GM23248 (cell line): ENCODE data around the gene ROM1. TPM values are rescaled to one million over a fixed set of nuclear protein-coding genes. Genes with fewer than 3 reads are reported as not detected.

Experiments
- DNase-seq: peaks from one replicate; pipeline ENCODE4 v3.0.0-alpha.2; 2015
- H2AFZ ChIP-seq: fragments of 200-600 bp; sonication (generic); 2 replicates; pipeline ENCODE4 v1.6.1; 2016; ENCODE audit warnings: antibody characterized with exemption
- H3F3A ChIP-seq: fragments of 200-600 bp; sonication (generic); 2 replicates; pipeline ENCODE4 v1.6.1; 2016; ENCODE audit warnings: mild to moderate bottlenecking, antibody characterized with exemption, mixed run types; ENCODE audit not compliant: insufficient read depth
- H3K27ac ChIP-seq: fragments of 200-600 bp; sonication (generic); 2 replicates; pipeline ENCODE4 v1.5.1; 2016; ENCODE audit warnings: mild to moderate bottlenecking
- H3K27me3 ChIP-seq: fragments of 200-600 bp; sonication (generic); replicated peaks from 2 replicates; pipeline ENCODE4 v1.6.1; 2016; ENCODE audit warnings: mild to moderate bottlenecking; ENCODE audit not compliant: insufficient read depth
- H3K36me3 ChIP-seq: fragments of 200-600 bp; sonication (generic); 2 replicates; pipeline ENCODE4 v1.6.1; 2016; ENCODE audit warnings: low read depth, mild to moderate bottlenecking
- H3K4me1 ChIP-seq: fragments of 200-600 bp; sonication (generic); 2 replicates; pipeline ENCODE4 v1.6.1; 2016; ENCODE audit warnings: mild to moderate bottlenecking; ENCODE audit not compliant: insufficient read depth
- H3K4me2 ChIP-seq: fragments of 200-600 bp; sonication (generic); one replicate; pipeline ENCODE4 v1.6.1; 2016; ENCODE audit warnings: mild to moderate bottlenecking; ENCODE audit not compliant: unreplicated experiment
- H3K4me3 ChIP-seq: fragments of 200-600 bp; sonication (generic); 2 replicates; pipeline ENCODE4 v1.5.1; 2016; ENCODE audit warnings: mild to moderate bottlenecking
- H3K79me2 ChIP-seq: fragments of 200-600 bp; sonication (generic); 2 replicates; pipeline ENCODE4 v1.6.1; 2016; ENCODE audit warnings: mild to moderate bottlenecking; ENCODE audit not compliant: insufficient read depth
- H3K9ac ChIP-seq: fragments of 200-600 bp; sonication (generic); 2 replicates; pipeline ENCODE4 v1.6.1; 2016; ENCODE audit warnings: mild to moderate bottlenecking
- H3K9me2 ChIP-seq: fragments of 200-600 bp; sonication (generic); 2 replicates; pipeline ENCODE4 v1.6.1; 2016; ENCODE audit warnings: mixed run types, mild to moderate bottlenecking, moderate library complexity; ENCODE audit not compliant: insufficient read depth
- H3K9me3 ChIP-seq: fragments of 200-600 bp; sonication (generic); one replicate; pipeline ENCODE4 v1.6.1; 2017; ENCODE audit warnings: low read depth
- H4K20me1 ChIP-seq: fragments of 200-600 bp; sonication (generic); 2 replicates; pipeline ENCODE4 v1.6.0; 2016; ENCODE audit not compliant: insufficient read depth
- EZH2 ChIP-seq: fragments of 200-600 bp; sonication (generic); IDR thresholded peaks from 2 replicates; pipeline ENCODE4 v1.6.1; 2018; ENCODE audit warnings: antibody characterized with exemption, mild to moderate bottlenecking; ENCODE audit not compliant: insufficient read depth, poor library complexity, severe bottlenecking
- EZH2phosphoT487 ChIP-seq: fragments of 200-600 bp; sonication (generic); IDR thresholded peaks from 2 replicates; pipeline ENCODE4 v1.6.1; 2018; ENCODE audit warnings: antibody characterized with exemption, moderate library complexity, mild to moderate bottlenecking, low read depth; ENCODE audit not compliant: insufficient read depth
- WGBS, 2 experiments: methylation state at CpG; one replicate each; pipeline ENCODE4 v1.1.6; 2015 to 2017; ENCODE audit warnings: low lambda C conversion rate in 2 of 2, low coverage in 1 of 2; ENCODE audit errors: missing lambda C conversion rate in 2 of 2; 5-methylcytosine and 5-hydroxymethylcytosine counted together
- in situ Hi-C: fragments of 300-500 bp; cut with MboI; formaldehyde crosslinking; loops from 2 replicates; pipeline ENCODE4 v1.15.0; 2020
- polyA plus RNA-seq: library from polyadenylated mRNA; unstranded; fragments of >200 nt; fragmentation: Nextera tagmentation; extraction: Ambion mirVana; gene quantifications from 2 replicates; pipeline ENCODE4 v1.2.1, GENCODE V29; 2016
- total RNA-seq: library from RNA; depleted of rRNA; stranded (reverse); fragments of >200 nt; shearing (Covaris generic); gene quantifications from 2 replicates; pipeline ENCODE4 v1.2.3, GENCODE V29; 2014

The ROM1 gene
- total and polyA plus RNA-seq, 2 experiments from 2014 or later, result 5.4 to 6.5 TPM

- H3K36me3 ChIP-seq, result peaks cover 4% of the 10 kb centered on the region; the same call in 1 of the 2 replicates
- H3F3A ChIP-seq, result peaks cover 10% of the 10 kb centered on the region
- no peak for DNase-seq
- no peak for TF ChIP-seq EZH2
- no peak for TF ChIP-seq EZH2phosphoT487
- H2AFZ ChIP-seq, result no peak overlapping the region
- no peaks in the 10 kb centered on the region for H4K20me1 ChIP-seq
- no peak overlapping the region for H3K27ac ChIP-seq
- H3K9me2 ChIP-seq, result no peaks in the 10 kb centered on the region
- H3K4me3 ChIP-seq, result no peak overlapping the region
- H3K4me1 ChIP-seq, result peaks cover under 1% of the 10 kb centered on the region; the same call in 1 of the 2 replicates
- H3K9ac ChIP-seq, result no peak overlapping the region
- in situ Hi-C loops, result no loop called here
- H3K9me3 ChIP-seq, result no peaks in the 10 kb centered on the region
- no peak overlapping the region for H3K4me2 ChIP-seq
- H3K27me3 ChIP-seq, result no peaks in the 10 kb centered on the region
- 94 to 96% methylated on average over 13 to 15 of the region's 15 CpGs for WGBS, 2 experiments
- peaks cover 28% of the 10 kb centered on the region for H3K79me2 ChIP-seq
Measured at GRCh38 chr11:62605902-62606301, 7.2 kb upstream of the ROM1 start.

- Histone ChIP-seq H4K20me1 (no peaks in the 10 kb centered on the region), H3K4me3 (no peak overlapping the region), H3F3A (peaks cover 10% of the 10 kb centered on the region), H3K27ac (no peak overlapping the region), H3K36me3 (peaks cover 4% of the 10 kb centered on the region; the same call in 1 of the 2 replicates), H3K79me2 (peaks cover 30% of the 10 kb centered on the region), H3K9me3 (no peaks in the 10 kb centered on the region), H2AFZ (no peak overlapping the region), H3K9me2 (no peaks in the 10 kb centered on the region), H3K4me2 (no peak overlapping the region), H3K27me3 (no peaks in the 10 kb centered on the region), H3K9ac (no peak overlapping the region), H3K4me1 (peaks cover 5% of the 10 kb centered on the region; the same call in 1 of the 2 replicates)
- 80 to 93% methylated on average over 4 of the region's 4 CpGs for WGBS, 2 experiments
- no peak for DNase-seq
- in situ Hi-C loops, result no loop called here
- no peak for TF ChIP-seq EZH2
- no peak for TF ChIP-seq EZH2phosphoT487
Measured at GRCh38 chr11:62607714-62608113, 5.3 kb upstream of the ROM1 start.

- no peaks in the 10 kb centered on the region for H3K27me3 ChIP-seq
- no peak overlapping the region for H3K4me2 ChIP-seq
- no peak overlapping the region for H3K4me3 ChIP-seq
- H3K9me3 ChIP-seq, result no peaks in the 10 kb centered on the region
- H3K9me2 ChIP-seq, result no peaks in the 10 kb centered on the region
- no peak for DNase-seq
- H3F3A ChIP-seq, result peaks cover 4% of the 10 kb centered on the region
- TF ChIP-seq EZH2phosphoT487 (no peak), EZH2 (no peak)
- H3K4me1 ChIP-seq, result peaks cover 5% of the 10 kb centered on the region; the same call in 1 of the 2 replicates
- H4K20me1 ChIP-seq, result no peaks in the 10 kb centered on the region
- peaks cover 4% of the 10 kb centered on the region; the same call in 1 of the 2 replicates for H3K36me3 ChIP-seq
- H2AFZ ChIP-seq, result no peak overlapping the region
- in situ Hi-C loops, result no loop called here
- H3K27ac ChIP-seq, result no peak overlapping the region
- 97 to 99% methylated on average over 12 of the region's 12 CpGs for WGBS, 2 experiments
- peaks cover 30% of the 10 kb centered on the region for H3K79me2 ChIP-seq
- no peak overlapping the region for H3K9ac ChIP-seq
Measured at GRCh38 chr11:62608776-62609175, 4.3 kb upstream of the ROM1 start.

GRCh38 chr11:62610403-62610802 lies 2.7 kb upstream of the ROM1 start:
- no peak overlapping the region for H3K4me2 ChIP-seq
- no peaks in the 10 kb centered on the region for H4K20me1 ChIP-seq
- H3K4me1 ChIP-seq, result peaks cover 5% of the 10 kb centered on the region; the same call in 1 of the 2 replicates
- no peaks in the 10 kb centered on the region for H3K27me3 ChIP-seq
- no peaks in the 10 kb centered on the region for H3K9me2 ChIP-seq
- H3K27ac ChIP-seq, result no peak overlapping the region
- peaks cover 4% of the 10 kb centered on the region; the same call in 1 of the 2 replicates for H3K36me3 ChIP-seq
- H3K9me3 ChIP-seq, result no peaks in the 10 kb centered on the region
- DNase-seq, result no peak
- TF ChIP-seq EZH2phosphoT487, result no peak
- no peak for TF ChIP-seq EZH2
- 77 to 85% methylated on average over 6 of the region's 6 CpGs for WGBS, 2 experiments
- H3F3A ChIP-seq, result peaks cover 9% of the 10 kb centered on the region; the same call in 1 of the 2 replicates
- H2AFZ ChIP-seq, result no peak overlapping the region
- no peak overlapping the region for H3K4me3 ChIP-seq
- H3K9ac ChIP-seq, result no peak overlapping the region
- in situ Hi-C loops, result no loop called here
- peaks cover 30% of the 10 kb centered on the region for H3K79me2 ChIP-seq
